HEK293 (cell line): ENCODE results near the gene TAF1B.

ENCODE experiments used
- CTCF ChIA-PET: fragments of 350-600 bp; formaldehyde crosslinking; extraction: SDS; loops from one replicate; lab custom pipeline; 2021; ENCODE audit warnings: antibody characterized with exemption; lab: Yijun Ruan, JAX
- POLR2A ChIA-PET: fragments of 300-600 bp; formaldehyde crosslinking; extraction: SDS; loops from one replicate; lab custom pipeline; 2020; ENCODE audit warnings: antibody characterized with exemption, inconsistent platforms; lab: Yijun Ruan, JAX
- H3K27ac ChIP-seq: fragments of 200-500 bp; sonication (Bioruptor generic); 2 replicates; pipeline ENCODE4 v1.5.1; 2014; ENCODE audit warnings: low read depth, low read length, control low read depth, inconsistent platforms; ENCODE audit errors: extremely low read depth
- H3K36me3 ChIP-seq, 2 experiments: fragments of 200-500 bp in 1 of 2; sonication (Bioruptor generic) in 1 of 2; 1 replicate in 1 of 2; 2 replicates in 1 of 2; pipeline ENCODE4 v1.5.1; 2014 to 2017; ENCODE audit warnings: inconsistent platforms in 2 of 2, low read length in 2 of 2; ENCODE audit not compliant: control insufficient read depth in 2 of 2, insufficient read depth in 1 of 2
- H3K4me1 ChIP-seq: fragments of 200-500 bp; sonication (Bioruptor generic); 2 replicates; pipeline ENCODE4 v1.5.1; 2014; ENCODE audit warnings: mild to moderate bottlenecking, low read length, inconsistent platforms; ENCODE audit not compliant: control insufficient read depth, insufficient read depth
- H3K4me3 ChIP-seq: 2 replicates; pipeline ENCODE4 v1.5.1; 2011; ENCODE audit warnings: low read depth, mild to moderate bottlenecking, control low read depth, low read length, moderate library complexity
- H3K9me3 ChIP-seq: fragments of 200-500 bp; sonication (Bioruptor generic); 2 replicates; pipeline ENCODE4 v1.5.1; 2014; ENCODE audit warnings: low read depth, low read length, inconsistent platforms; ENCODE audit not compliant: control insufficient read depth, insufficient read depth
- BCL11A ChIP-seq: fragments of 450-650 bp; formaldehyde crosslinking; IDR thresholded peaks from 2 replicates; pipeline ENCODE4 v1.5.1; 2016; ENCODE audit warnings: low read depth, missing biosample characterization, missing genetic modification characterization
- BCL11B ChIP-seq: fragments of 450-650 bp; formaldehyde crosslinking; IDR thresholded peaks from 2 replicates; pipeline ENCODE4 v1.5.1; 2016; ENCODE audit warnings: low read depth, missing biosample characterization, missing genetic modification characterization
- KLF1 ChIP-seq: fragments of 450-650 bp; formaldehyde crosslinking; IDR thresholded peaks from 2 replicates; pipeline ENCODE4 v1.5.1; 2016; ENCODE audit warnings: missing biosample characterization, missing genetic modification characterization
- PRDM1 ChIP-seq: fragments of 450-650 bp; formaldehyde crosslinking; IDR thresholded peaks from 2 replicates; pipeline ENCODE4; 2016; ENCODE audit warnings: missing biosample characterization, missing genetic modification characterization
- SP2 ChIP-seq: fragments of 450-650 bp; formaldehyde crosslinking; IDR thresholded peaks from 2 replicates; pipeline ENCODE4 v1.5.1; 2016; ENCODE audit warnings: missing biosample characterization, missing genetic modification characterization
- WT1 ChIP-seq: fragments of 450-650 bp; formaldehyde crosslinking; IDR thresholded peaks from 2 replicates; pipeline ENCODE4 v1.5.1; 2016; ENCODE audit warnings: missing biosample characterization, missing genetic modification characterization
- ZBTB7A ChIP-seq: fragments of 450-650 bp; formaldehyde crosslinking; IDR thresholded peaks from 2 replicates; pipeline ENCODE4 v1.5.1; 2016; ENCODE audit warnings: low read depth, missing biosample characterization, missing genetic modification characterization
- ZNF214 ChIP-seq: fragments of 450-650 bp; formaldehyde crosslinking; IDR thresholded peaks from 2 replicates; pipeline ENCODE4 v1.5.1; 2017; ENCODE audit warnings: missing biosample characterization, mild to moderate bottlenecking, missing genetic modification characterization, borderline replicate concordance
- ZNF610 ChIP-seq: fragments of 450-650 bp; formaldehyde crosslinking; IDR thresholded peaks from 2 replicates; pipeline ENCODE4 v1.5.1; 2016; ENCODE audit warnings: missing biosample characterization, missing genetic modification characterization, borderline replicate concordance
- ZNF621 ChIP-seq: fragments of 450-650 bp; formaldehyde crosslinking; IDR thresholded peaks from 2 replicates; pipeline ENCODE4 v1.5.1; 2017; ENCODE audit warnings: missing biosample characterization, missing genetic modification characterization
- ZNF677 ChIP-seq: fragments of 450-650 bp; IDR thresholded peaks from 2 replicates; pipeline ENCODE4 v1.5.0; 2018; ENCODE audit warnings: missing biosample characterization, mild to moderate bottlenecking, missing genetic modification characterization, moderate library complexity
- TF ChIP-seq, protein P1 (sequence below): fragments of 450-650 bp; formaldehyde crosslinking; IDR thresholded peaks from 2 replicates; pipeline ENCODE4 v1.5.1; 2017; ENCODE audit warnings: missing biosample characterization, missing genetic modification characterization
- TF ChIP-seq, protein P2 (sequence below): fragments of 450-650 bp; formaldehyde crosslinking; IDR thresholded peaks from 2 replicates; pipeline ENCODE4 v1.5.1; 2017; ENCODE audit warnings: missing biosample characterization, mild to moderate bottlenecking, missing genetic modification characterization, moderate library complexity
- TF ChIP-seq, protein P3 (sequence below): fragments of 450-650 bp; formaldehyde crosslinking; IDR thresholded peaks from 2 replicates; pipeline ENCODE4 v1.5.1; 2016; ENCODE audit warnings: missing biosample characterization, missing genetic modification characterization
- TF ChIP-seq, protein P4 (sequence below): fragments of 450-650 bp; formaldehyde crosslinking; IDR thresholded peaks from 2 replicates; pipeline ENCODE4 v1.5.1; 2016; ENCODE audit warnings: missing biosample characterization, missing genetic modification characterization
- TF ChIP-seq, protein P5 (sequence below): fragments of 450-650 bp; formaldehyde crosslinking; IDR thresholded peaks from 2 replicates; pipeline ENCODE4 v1.5.1; 2016; ENCODE audit warnings: missing biosample characterization, missing genetic modification characterization
- TF ChIP-seq, protein P6 (sequence below): fragments of 450-650 bp; formaldehyde crosslinking; IDR thresholded peaks from 2 replicates; pipeline ENCODE4 v1.5.1; 2017; ENCODE audit warnings: missing biosample characterization, missing genetic modification characterization
- TF ChIP-seq, protein P7 (sequence below): fragments of 450-650 bp; formaldehyde crosslinking; IDR thresholded peaks from 2 replicates; pipeline ENCODE4 v1.5.1; 2016; ENCODE audit warnings: missing biosample characterization, missing genetic modification characterization
- TF ChIP-seq, protein P8 (sequence below): fragments of 450-650 bp; formaldehyde crosslinking; IDR thresholded peaks from 2 replicates; pipeline ENCODE4 v1.5.1; 2016; ENCODE audit warnings: missing biosample characterization, missing genetic modification characterization

The TAF1B gene

DNA sequence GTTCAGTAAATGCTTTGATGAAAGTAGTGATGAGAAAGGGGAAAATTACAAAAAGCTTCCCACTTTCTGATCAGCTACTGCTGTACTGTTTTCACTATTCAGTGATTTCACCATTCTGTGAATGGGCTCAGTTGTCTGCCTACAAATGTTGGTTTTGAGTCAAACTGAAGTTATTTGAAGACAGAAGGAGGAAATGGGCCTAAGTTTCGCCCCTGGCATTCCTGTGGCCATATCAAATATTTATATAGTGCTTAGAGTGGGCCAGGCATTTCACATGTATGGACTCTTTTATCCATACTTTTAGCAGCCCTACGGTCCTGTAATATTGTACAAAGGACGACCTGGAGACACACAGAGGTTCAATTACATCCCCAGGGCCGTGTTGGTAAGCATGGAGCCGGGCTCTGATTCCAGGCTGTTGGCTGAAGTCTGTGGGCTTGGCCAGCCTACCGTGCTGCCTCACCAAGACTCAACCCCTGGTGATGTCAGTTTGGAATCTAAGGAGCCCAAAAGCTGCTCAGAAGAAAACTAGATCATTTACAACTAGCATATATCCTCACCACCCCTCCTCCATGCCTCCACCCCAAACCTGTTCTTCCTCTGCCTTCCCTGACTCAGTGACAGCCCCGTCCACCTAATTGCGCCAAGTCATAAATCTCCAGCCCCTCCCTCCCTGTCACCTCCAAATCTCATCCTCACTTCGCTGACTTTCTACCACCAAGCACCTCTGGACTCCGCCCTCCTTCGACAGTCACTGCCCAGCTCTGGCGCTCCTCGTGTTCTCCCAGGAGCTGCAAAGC lies 98.1 kb downstream of the TAF1B start (continued):
- TF ChIP-seq, protein P1, sequence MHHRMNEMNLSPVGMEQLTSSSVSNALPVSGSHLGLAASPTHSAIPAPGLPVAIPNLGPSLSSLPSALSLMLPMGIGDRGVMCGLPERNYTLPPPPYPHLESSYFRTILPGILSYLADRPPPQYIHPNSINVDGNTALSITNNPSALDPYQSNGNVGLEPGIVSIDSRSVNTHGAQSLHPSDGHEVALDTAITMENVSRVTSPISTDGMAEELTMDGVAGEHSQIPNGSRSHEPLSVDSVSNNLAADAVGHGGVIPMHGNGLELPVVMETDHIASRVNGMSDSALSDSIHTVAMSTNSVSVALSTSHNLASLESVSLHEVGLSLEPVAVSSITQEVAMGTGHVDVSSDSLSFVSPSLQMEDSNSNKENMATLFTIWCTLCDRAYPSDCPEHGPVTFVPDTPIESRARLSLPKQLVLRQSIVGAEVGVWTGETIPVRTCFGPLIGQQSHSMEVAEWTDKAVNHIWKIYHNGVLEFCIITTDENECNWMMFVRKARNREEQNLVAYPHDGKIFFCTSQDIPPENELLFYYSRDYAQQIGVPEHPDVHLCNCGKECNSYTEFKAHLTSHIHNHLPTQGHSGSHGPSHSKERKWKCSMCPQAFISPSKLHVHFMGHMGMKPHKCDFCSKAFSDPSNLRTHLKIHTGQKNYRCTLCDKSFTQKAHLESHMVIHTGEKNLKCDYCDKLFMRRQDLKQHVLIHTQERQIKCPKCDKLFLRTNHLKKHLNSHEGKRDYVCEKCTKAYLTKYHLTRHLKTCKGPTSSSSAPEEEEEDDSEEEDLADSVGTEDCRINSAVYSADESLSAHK (tag by site-specific recombination), result no peak
- TF ChIP-seq, protein P2, sequence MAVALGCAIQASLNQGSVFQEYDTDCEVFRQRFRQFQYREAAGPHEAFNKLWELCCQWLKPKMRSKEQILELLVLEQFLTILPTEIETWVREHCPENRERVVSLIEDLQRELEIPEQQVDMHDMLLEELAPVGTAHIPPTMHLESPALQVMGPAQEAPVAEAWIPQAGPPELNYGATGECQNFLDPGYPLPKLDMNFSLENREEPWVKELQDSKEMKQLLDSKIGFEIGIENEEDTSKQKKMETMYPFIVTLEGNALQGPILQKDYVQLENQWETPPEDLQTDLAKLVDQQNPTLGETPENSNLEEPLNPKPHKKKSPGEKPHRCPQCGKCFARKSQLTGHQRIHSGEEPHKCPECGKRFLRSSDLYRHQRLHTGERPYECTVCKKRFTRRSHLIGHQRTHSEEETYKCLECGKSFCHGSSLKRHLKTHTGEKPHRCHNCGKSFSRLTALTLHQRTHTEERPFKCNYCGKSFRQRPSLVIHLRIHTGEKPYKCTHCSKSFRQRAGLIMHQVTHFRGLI (tag by site-specific recombination), result no peak
- TF ChIP-seq ZNF677 (tag by site-specific recombination) (no peak), PRDM1 (tag by site-specific recombination) (peak; percentile 82), BCL11B (tag by site-specific recombination) (no peak), ZBTB7A (tag by site-specific recombination) (no peak), SP2 (tag by site-specific recombination) (peak; percentile 32), BCL11A (tag by site-specific recombination) (no peak), ZNF621 (tag by site-specific recombination) (no peak)
- TF ChIP-seq, protein P3, sequence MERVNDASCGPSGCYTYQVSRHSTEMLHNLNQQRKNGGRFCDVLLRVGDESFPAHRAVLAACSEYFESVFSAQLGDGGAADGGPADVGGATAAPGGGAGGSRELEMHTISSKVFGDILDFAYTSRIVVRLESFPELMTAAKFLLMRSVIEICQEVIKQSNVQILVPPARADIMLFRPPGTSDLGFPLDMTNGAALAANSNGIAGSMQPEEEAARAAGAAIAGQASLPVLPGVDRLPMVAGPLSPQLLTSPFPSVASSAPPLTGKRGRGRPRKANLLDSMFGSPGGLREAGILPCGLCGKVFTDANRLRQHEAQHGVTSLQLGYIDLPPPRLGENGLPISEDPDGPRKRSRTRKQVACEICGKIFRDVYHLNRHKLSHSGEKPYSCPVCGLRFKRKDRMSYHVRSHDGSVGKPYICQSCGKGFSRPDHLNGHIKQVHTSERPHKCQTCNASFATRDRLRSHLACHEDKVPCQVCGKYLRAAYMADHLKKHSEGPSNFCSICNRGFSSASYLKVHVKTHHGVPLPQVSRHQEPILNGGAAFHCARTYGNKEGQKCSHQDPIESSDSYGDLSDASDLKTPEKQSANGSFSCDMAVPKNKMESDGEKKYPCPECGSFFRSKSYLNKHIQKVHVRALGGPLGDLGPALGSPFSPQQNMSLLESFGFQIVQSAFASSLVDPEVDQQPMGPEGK, result peak; percentile 69; the same call in 1 of the 2 replicates
- TF ChIP-seq, protein P4, sequence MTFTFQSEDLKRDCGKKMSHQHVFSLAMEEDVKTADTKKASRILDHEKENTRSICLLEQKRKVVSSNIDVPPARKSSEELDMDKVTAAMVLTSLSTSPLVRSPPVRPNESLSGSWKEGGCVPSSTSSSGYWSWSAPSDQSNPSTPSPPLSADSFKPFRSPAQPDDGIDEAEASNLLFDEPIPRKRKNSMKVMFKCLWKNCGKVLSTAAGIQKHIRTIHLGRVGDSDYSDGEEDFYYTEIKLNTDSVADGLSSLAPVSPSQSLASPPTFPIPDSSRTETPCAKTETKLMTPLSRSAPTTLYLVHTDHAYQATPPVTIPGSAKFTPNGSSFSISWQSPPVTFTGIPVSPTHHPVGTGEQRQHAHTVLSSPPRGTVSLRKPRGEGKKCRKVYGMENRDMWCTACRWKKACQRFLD, result no peak
- TF ChIP-seq, protein P5, sequence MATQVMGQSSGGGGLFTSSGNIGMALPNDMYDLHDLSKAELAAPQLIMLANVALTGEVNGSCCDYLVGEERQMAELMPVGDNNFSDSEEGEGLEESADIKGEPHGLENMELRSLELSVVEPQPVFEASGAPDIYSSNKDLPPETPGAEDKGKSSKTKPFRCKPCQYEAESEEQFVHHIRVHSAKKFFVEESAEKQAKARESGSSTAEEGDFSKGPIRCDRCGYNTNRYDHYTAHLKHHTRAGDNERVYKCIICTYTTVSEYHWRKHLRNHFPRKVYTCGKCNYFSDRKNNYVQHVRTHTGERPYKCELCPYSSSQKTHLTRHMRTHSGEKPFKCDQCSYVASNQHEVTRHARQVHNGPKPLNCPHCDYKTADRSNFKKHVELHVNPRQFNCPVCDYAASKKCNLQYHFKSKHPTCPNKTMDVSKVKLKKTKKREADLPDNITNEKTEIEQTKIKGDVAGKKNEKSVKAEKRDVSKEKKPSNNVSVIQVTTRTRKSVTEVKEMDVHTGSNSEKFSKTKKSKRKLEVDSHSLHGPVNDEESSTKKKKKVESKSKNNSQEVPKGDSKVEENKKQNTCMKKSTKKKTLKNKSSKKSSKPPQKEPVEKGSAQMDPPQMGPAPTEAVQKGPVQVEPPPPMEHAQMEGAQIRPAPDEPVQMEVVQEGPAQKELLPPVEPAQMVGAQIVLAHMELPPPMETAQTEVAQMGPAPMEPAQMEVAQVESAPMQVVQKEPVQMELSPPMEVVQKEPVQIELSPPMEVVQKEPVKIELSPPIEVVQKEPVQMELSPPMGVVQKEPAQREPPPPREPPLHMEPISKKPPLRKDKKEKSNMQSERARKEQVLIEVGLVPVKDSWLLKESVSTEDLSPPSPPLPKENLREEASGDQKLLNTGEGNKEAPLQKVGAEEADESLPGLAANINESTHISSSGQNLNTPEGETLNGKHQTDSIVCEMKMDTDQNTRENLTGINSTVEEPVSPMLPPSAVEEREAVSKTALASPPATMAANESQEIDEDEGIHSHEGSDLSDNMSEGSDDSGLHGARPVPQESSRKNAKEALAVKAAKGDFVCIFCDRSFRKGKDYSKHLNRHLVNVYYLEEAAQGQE, result no peak

DNA sequence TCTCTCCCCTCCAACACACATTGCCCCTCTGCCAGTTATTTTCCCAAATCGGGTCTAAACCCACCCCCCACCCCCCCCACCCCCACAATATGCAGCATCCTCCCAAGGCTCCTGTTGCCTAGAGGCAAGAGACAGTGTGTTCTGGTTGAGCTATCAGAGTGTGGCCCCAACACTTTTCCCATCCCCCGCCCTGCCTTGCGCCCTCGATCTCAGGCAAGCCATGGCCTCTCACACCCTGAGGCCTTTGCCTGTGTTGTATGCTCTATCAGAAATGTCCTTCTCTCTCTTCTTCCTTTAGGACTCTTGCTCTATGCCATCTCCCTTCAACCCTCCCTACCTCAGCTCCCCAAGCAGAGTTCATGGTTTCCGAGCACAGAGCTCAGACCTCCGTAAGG lies 98.7 kb downstream of the TAF1B start:
- Histone ChIP-seq H3K36me3 (no peaks in the 10 kb centered on the region), H3K9me3 (no peaks in the 10 kb centered on the region), H3K4me3 (no peak overlapping the region), H3K27ac (no peak overlapping the region), H3K4me1 (peaks cover 16% of the 10 kb centered on the region)
- ChIA-PET CTCF (interaction anchor here (0.5 to 0.8 kb wide), 4 partner anchors 36 to 133 kb away, joined by 3 to 5 read pairs (median 4); no protein-coding TSS in a partner anchor), POLR2A (no interaction called here)
- TF ChIP-seq KLF1 (no peak), WT1 (tag by site-specific recombination) (no peak), ZNF214 (tag by site-specific recombination) (no peak), ZNF610 (tag by site-specific recombination) (no peak)
- TF ChIP-seq, protein P6, sequence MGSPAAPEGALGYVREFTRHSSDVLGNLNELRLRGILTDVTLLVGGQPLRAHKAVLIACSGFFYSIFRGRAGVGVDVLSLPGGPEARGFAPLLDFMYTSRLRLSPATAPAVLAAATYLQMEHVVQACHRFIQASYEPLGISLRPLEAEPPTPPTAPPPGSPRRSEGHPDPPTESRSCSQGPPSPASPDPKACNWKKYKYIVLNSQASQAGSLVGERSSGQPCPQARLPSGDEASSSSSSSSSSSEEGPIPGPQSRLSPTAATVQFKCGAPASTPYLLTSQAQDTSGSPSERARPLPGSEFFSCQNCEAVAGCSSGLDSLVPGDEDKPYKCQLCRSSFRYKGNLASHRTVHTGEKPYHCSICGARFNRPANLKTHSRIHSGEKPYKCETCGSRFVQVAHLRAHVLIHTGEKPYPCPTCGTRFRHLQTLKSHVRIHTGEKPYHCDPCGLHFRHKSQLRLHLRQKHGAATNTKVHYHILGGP (tag by site-specific recombination), result no peak
- TF ChIP-seq, protein P7, sequence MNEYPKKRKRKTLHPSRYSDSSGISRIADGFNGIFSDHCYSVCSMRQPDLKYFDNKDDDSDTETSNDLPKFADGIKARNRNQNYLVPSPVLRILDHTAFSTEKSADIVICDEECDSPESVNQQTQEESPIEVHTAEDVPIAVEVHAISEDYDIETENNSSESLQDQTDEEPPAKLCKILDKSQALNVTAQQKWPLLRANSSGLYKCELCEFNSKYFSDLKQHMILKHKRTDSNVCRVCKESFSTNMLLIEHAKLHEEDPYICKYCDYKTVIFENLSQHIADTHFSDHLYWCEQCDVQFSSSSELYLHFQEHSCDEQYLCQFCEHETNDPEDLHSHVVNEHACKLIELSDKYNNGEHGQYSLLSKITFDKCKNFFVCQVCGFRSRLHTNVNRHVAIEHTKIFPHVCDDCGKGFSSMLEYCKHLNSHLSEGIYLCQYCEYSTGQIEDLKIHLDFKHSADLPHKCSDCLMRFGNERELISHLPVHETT, result no peak
- TF ChIP-seq, protein P8, sequence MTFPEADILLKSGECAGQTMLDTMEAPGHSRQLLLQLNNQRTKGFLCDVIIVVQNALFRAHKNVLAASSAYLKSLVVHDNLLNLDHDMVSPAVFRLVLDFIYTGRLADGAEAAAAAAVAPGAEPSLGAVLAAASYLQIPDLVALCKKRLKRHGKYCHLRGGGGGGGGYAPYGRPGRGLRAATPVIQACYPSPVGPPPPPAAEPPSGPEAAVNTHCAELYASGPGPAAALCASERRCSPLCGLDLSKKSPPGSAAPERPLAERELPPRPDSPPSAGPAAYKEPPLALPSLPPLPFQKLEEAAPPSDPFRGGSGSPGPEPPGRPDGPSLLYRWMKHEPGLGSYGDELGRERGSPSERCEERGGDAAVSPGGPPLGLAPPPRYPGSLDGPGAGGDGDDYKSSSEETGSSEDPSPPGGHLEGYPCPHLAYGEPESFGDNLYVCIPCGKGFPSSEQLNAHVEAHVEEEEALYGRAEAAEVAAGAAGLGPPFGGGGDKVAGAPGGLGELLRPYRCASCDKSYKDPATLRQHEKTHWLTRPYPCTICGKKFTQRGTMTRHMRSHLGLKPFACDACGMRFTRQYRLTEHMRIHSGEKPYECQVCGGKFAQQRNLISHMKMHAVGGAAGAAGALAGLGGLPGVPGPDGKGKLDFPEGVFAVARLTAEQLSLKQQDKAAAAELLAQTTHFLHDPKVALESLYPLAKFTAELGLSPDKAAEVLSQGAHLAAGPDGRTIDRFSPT (tag by site-specific recombination), result no peak
